Heart left ventricle (tissue), 13 donors: ENCODE measurements around the gene MKX.

Experiments used
- CTCF ChIP-seq, 12 donors: fragments of 200-600 bp; sonication (generic) in 4 of 12; IDR thresholded peaks; one replicate each; pipeline versions ENCODE4 v1.5.0 to v1.8.0; 2018 to 2022; ENCODE audit warnings: antibody characterized with exemption in 12 of 12, mild to moderate bottlenecking in 5 of 12
- POLR2A ChIP-seq, 2 donors: fragments of 450-650 bp; IDR thresholded peaks; one replicate each; pipeline ENCODE4 v1.6.1; 2017; ENCODE audit warnings: antibody characterized with exemption in 2 of 2, mild to moderate bottlenecking in 2 of 2, moderate library complexity in 2 of 2
- donor health status: ischemic (EF 13 %, LVEDD 7.1; RV severe dilation, severe dysfunction).
- donor health status: DM: no; HTN: yes; CAD: no.
- donor health status: DM: no; HTN: no; CAD: no.
- donor health status: ischemic (EF 25% LVEDD 6.9; RV normal size, moderate dysfunction).
- donor health status: ischemic (EF 25% LVEDD 5.7; RV mildly dilated, moderate dysfunction).
- donor health status: ischemic (EF 35%, LVEDD 5.7; RV mildly dilated, moderate dysfunction).
- donor health status: nonischemic (EF 11% LVEDD 7.7; RV severe dilation, severe dysfunction).
- donor health status: DM: yes; HTN: yes; CAD: no.
- donor health status: PGD.
- donor health status: ischemic (EF 29% LVEDD 5.4; RV normal size, mild dysfunction).
- donor health status: nonischemic (EF 23%, LVEDD 6.1; RV moderate dilation, normal function).

GRCh38 chr10:27659786-27660185, 85.8 kb downstream of the MKX start:
- TF ChIP-seq POLR2A (IDR thresholded peaks at IDR 0.05) (no peak), CTCF (IDR thresholded peaks at IDR 0.05) (no peak)
